ENCODE results near the gene LHFPL2.

The LHFPL2 gene

GRCh38 chr5:78496373-78496772 is 152.2 kb downstream of the LHFPL2 start:
- H3K4me3 ChIP-seq (replicated peaks; ENCODE audit: low read depth, low read length), result no peak overlapping the region
- DNase-seq (ENCODE audit: low read depth), result no peak
- no peak for TF ChIP-seq CTCF (IDR thresholded peaks at IDR 0.05; ENCODE audit: low read length, missing control alignments)

- no peak overlapping the region for H3K4me3 ChIP-seq (replicated peaks; ENCODE audit: low read depth, low read length)
- no peak for TF ChIP-seq CTCF (IDR thresholded peaks at IDR 0.05; ENCODE audit: low read length, missing control alignments)
- DNase-seq (ENCODE audit: low read depth), result peak; percentile 52
Observed at GRCh38 chr5:78495800-78496199, 152.8 kb downstream of the LHFPL2 start.

GRCh38 chr5:78492650-78493049 is 155.9 kb downstream of the LHFPL2 start:
- DNase-seq (ENCODE audit: low read depth), result no peak
- no peak for TF ChIP-seq CTCF (IDR thresholded peaks at IDR 0.05; ENCODE audit: low read length, missing control alignments)
- no peak overlapping the region for H3K4me3 ChIP-seq (replicated peaks; ENCODE audit: low read depth, low read length)

- no peak for DNase-seq (ENCODE audit: low read depth)
- TF ChIP-seq CTCF (IDR thresholded peaks at IDR 0.05; ENCODE audit: low read length, missing control alignments), result no peak
- no peak overlapping the region for H3K4me3 ChIP-seq (replicated peaks; ENCODE audit: low read depth, low read length)
Observed at GRCh38 chr5:78492224-78492623, 156.3 kb downstream of the LHFPL2 start.

- peak; percentile 39 for DNase-seq (ENCODE audit: low read depth)
- no peak overlapping the region for H3K4me3 ChIP-seq (replicated peaks; ENCODE audit: low read depth, low read length)
- no peak for TF ChIP-seq CTCF (IDR thresholded peaks at IDR 0.05; ENCODE audit: low read length, missing control alignments)
Observed at GRCh38 chr5:78490709-78491485, 157.7 kb downstream of the LHFPL2 start.

- DNase-seq (ENCODE audit: low read depth), result no peak
- no peak for TF ChIP-seq CTCF (IDR thresholded peaks at IDR 0.05; ENCODE audit: low read length, missing control alignments)
- H3K4me3 ChIP-seq (replicated peaks; ENCODE audit: low read depth, low read length), result no peak overlapping the region
Observed at GRCh38 chr5:78487846-78488245, 160.7 kb downstream of the LHFPL2 start.

- no peak overlapping the region for H3K4me3 ChIP-seq (replicated peaks; ENCODE audit: low read depth, low read length)
- no peak for DNase-seq (ENCODE audit: low read depth)
- no peak for TF ChIP-seq CTCF (IDR thresholded peaks at IDR 0.05; ENCODE audit: low read length, missing control alignments)
Observed at GRCh38 chr5:78486218-78486617, 162.4 kb downstream of the LHFPL2 start.

All from fibroblast of pulmonary artery (primary cell).